GM19238 (cell line): ENCODE results near the gene GJC2.
"Not testable (repeated sequence)": the region's sequence is repeated elsewhere in the genome, so short reads cannot be mapped to it uniquely, and the experiment has no call there.

Source experiments
- DNase-seq: peaks from one replicate; pipeline ENCODE4 v3.0.0; 2011; ENCODE audit warnings: low spot score; ENCODE audit not compliant: insufficient read length

GJC2 gene

DNA sequence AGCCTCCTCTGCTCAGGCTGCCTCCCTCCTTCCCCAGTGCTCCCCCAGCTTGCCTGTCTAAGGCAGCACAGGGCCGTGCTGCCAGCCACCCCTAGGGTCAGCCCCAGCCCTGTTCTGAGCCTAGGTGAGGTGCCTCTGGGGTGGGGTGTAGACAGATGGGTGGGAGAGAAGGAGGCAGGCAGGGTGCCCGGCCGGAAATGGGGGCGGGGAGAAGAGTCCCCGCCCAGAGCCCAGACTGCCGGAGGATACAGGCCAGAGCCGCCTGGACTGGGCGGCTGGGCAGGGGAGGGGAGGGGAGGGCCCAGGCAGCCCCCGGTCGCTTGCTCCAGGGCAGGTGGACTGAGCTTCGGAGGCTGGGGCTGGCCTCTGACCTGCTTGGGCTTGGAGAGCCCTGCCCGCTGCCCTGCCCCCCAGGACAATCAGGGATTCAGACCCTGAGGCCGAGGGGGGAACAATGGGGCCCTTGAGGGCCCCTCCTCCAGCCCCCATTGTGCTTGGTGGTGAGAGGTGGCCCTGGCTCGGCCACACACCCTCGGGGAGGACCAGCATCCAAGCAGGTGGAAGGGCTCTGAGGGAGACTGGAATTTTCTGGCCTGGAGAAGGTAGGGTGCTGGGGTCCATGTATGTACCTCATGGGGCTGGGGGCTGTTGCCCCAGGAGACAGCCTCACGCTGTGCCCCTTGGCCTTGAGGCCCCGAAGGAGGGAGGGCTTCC, at the start of gene GJC2:
Gene GJC2 (plus strand): TSS at position 525 of the 714 bp plus-strand sequence. CDS start 7,829 bp downstream, outside the sequence.
- DNase-seq, result no peak

DNA sequence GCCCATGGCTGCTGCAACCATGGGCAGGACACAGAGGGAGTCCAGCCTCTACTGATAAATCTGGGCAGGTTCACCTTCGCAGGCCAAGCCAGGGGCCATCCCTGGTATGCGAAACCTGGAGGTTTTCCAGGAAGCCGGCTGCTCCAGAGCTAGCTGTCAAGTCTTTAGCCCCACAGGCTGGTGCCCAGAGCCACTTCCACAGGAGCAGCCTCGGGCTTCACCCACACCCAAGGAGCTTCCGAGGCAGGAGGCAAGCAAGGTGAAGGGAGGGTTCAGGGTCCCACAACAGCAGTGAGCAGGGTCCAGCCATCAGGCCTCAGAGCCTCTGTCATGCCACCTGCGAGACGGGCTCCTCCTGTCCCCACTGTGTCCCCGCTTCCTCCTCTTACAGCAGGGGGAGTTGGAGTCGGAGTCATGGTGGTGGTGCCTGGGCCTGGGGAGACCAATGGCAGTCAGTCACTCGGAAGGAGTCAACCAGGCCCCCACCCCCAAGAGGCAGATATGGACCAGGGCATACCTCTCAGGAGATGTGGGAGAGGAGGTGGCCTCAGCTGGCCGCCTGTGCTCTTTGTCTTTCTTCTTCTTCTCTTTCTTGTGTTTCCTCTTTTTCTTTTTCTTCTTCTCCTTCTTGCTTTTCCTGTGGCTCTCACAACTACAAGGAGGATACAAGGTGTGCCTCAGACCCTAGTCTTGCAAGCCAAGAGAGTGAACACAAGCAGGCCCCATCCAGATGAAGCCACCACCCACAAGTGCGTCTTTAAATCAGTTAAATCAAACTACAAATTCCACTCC, 48.7 kb upstream of the GJC2 start:
- no peak for DNase-seq

DNA sequence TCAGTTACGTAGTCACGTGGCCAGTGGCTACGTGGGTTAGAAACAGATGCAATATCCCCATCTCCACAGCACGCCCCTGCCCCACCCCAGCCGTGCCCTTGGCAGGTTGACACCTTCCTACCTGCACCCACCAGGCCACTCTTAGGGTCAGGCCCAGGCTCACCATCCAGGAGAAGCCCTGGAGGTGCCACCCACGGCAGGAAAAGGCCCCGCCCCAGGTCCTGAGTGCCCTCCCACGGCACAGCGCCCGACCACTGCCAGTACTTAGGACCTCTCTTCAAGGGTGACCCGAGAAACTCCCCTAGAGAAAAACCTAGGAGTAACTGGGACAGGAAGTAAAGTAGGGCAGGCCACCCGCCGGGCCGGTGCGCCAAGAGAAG, 48.1 kb upstream of the GJC2 start:
- no peak for DNase-seq

DNA sequence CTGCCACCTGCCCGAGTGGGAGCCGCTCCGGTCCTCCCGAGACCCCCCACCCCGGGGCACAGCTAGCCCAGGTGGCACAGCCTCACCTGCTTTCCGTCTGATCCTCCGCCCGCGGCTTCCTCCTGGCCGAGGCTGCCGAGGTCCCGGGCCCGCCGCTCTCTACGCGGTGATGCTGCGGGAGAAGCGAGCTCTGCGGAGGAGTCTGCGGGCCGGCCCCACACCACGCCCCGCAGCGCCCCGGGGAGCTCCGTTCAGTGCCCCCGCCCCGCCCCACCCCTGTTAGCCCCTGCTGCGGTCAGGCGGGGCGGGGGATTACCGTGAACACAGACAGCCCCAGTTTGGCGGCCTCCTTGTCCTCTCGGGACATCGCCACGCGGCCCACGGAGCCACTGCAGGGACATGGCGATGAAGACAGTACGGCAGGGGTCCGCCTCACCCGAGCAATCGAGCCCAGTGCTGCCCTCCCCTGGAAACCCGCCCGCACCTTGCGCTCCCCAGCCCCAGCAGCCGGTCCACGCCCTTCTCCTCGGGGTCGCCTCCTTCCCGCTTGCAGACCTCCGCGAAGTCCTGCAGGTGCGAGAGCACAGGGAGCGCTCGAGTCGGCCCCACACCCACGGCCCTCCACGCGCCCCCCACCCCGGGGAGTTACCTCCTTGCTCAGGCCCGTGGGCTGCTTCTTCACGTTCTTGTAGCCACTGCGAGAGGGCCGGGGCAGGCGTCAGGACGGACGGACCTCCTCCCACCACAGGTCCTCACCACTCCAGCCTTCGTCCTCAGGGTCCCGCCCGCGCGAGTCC, 47.5 kb upstream of the GJC2 start:
- DNase-seq, result peak; percentile 65

DNA sequence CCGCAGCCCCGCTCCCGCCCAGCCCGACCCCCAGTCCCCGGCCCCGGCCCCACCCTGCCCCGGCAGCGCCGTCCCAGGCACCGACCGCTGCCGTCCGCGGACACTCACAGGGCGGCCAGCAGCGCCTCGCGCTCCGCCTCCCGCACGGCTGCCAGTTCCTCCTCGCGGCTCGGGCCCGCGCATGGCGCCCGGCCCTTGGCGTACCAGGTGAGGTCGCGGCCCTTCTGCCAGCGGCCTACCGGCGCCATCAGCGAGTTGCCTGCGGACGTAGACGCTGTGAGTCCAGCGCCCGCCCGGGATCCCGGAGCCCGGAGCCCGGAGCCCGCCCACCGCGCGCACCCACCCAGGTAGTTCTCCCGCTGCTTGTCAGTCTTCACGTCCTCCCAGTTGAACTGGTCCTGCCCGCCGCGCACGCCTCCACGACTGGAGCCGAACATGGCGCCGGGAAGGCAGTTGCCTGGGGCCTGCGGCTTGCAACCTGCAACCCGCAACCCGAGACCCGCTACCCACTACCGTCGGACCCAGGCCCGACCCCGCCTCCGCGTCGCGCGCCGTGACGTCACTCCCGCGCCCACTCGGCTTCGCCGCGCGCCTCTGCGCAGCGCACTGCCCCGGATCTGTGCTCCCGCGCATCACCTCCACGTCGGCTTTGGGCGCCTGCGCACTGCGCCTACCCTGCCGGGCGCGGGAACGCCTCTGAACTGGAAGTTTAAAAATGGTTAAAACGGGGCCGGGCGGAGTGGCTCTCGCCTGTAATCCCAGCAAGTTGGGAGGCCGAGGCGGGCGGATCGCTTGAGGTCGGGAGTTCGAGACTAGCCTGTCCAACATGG, 46.7 kb upstream of the GJC2 start, which contains the start of gene C1orf35:
Gene C1orf35 (minus strand): TSS at position 535 of the 830 bp plus-strand sequence. CDS start 98 bp downstream, at position 437.
- peak; percentile 99 for DNase-seq

DNA sequence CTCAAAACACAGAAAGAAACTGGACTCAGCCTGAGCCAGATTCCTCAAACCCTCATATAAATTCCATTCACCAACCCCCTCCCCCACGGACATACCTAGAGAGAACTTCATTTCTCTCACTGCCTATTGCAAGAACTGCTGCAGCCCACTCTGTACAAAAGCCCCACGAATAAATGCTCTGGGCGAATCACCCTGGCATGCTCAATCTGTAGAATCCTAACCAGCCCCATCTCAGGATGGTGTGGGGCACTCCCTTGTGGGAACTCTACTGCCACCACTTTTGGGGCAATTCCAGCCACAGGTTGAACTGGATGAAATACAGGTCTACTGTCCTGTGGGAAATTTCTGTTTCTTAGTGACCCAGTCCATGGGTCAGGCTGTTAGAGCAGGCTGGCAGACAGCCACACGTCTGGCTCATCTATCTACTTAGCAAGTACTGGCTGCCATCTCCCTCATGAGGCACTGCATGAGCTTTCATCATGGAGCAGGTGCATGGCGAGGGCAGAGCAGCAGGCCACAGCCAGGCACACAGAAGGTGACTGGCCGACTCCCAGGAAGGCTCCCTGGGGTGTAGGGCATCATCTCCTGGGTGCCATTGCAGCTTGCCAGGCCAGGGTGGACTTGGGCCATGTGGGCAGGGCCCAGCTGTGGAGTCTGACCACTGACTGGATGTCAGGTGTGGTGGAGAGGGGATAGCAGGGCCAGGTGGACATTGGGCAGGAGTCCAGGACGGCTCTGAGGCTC, 45.0 kb upstream of the GJC2 start:
- DNase-seq, result no peak

DNA sequence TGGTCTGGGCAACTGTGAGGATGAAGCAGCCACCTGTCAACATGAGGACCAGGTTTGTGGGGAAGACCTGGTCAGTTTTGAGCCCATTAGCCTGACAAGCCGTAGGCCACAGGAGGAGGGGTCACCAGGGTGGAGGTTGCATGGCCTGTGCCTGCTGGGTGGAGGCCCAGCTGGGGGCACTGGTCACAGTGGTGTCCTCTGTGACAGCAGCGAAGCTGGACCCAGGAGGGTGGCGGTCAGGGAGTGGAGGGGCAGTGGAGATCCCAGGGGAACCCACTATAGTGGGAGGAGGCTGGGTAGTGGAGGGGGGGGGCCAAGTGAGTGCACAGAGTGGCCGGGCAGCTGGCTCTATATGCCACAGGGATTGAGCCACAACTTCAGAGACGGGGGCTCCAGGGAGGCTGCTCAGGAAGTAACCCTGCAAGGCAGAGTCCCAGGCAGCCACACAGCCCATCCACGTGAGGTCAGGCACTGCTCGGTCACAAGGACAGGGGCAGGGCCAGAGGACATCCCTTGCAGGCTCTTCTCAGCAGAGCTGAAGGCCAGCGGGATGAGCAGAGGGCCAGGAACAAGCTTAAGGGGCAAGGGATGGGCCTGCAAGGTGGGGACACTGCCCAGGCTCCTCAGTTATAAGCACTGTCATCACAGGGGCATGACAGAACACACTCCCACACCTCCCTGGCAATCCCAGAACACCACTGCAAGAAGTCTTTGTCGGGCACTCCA, 44.3 kb upstream of the GJC2 start:
- DNase-seq, result no peak

DNA sequence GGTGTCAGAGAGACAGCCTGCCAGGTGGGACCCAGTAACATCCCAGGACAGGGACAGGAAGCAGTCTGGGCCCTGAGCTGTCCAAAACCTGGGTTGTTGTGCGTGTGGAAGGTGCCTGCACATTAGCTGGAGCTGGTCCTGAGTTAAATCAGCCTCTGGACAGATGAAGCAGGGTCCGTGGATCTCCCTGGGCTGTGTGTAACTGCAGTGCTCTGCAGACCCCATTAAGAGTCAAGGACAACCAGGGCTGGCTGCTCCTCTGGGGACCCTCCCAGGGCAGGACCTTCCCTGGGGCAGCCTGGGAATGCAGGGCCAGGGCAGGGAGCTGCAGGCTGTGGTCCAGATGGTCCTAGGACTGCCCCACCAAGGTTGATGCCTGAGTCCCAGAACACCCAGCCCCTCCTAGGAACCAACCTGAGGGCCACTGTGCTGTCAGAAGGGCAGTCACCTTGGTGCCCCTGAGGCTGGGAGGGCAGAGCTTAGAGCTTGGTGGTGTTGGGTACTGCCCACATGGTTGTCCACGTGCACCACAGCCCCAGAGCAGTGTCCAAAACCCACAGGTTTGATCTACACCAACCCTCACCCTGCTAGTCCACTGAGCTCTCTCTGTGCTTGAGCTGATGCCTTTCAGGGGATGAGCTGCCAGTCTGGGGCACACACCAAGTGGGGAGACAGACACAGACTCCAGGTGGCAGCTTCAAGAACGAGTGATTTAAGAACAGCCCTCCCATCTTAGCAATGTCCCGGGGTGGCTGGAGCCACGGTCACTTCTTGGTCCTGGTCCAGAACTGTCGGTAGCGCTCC, 43.5 kb upstream of the GJC2 start:
- DNase-seq, result no peak

DNA sequence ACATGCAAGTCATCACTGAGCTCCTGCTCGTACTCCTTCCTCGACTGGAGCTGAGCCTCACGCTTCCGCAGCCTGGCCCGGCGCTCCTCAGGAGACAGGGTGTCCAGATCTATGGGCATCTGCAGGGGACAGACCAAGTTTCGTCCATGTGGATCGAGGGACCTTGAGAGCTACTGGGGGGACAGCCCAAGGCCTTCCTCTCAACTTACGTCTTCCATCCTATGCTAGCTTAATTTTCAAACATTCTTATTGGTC, 43.0 kb upstream of the GJC2 start:
- no peak for DNase-seq

DNA sequence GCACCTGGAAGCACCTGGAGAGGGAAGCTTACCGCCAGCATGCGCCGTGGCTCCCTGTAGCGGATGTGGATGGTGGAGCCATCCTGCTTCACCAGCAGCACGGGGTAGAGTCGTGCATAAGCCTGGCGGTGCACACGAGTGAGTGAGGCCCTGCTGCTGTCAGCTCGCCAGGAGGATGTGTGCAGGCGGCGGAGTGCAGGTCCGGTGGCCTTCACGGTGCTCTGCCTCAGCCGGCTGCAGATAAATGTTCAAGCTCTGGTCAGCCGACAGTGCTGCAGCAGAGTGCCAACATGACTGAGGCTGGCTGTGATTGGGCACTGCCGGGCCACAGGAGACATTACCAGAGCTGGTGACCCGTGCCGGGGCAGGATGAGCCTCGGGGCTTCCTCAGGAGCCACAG, 42.1 kb upstream of the GJC2 start:
- no peak for DNase-seq

DNA sequence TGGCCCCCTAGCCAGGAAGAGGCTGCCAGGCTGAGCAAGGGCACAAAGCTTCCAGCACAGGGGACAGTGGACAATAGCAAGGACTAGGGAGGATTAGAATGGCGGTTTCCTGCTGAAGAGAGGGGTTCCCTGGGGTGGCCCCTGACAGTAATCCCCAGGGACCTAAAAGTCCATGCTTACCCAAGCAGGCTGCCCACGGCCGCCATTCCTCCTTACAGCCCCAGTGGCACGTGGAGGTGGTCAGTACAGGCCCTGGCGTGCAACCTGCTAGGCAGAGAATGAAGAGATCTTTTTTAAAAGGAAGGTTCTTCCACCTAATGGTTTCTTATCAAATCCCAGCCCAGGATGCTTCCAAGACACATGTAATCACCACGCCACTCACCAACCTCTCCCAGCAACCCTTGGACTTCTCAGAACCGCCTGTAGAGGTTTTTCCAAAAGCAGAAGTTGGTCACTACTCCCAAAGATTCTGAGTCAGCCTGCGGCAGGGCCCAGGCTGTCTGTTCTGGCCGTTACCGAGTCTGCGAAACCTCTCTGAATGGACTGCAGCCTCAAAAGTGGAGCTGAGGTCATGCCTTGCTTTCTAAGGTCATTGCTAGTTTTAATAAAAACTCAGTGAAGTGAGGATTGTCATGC, 41.6 kb upstream of the GJC2 start:
- DNase-seq, result no peak

DNA sequence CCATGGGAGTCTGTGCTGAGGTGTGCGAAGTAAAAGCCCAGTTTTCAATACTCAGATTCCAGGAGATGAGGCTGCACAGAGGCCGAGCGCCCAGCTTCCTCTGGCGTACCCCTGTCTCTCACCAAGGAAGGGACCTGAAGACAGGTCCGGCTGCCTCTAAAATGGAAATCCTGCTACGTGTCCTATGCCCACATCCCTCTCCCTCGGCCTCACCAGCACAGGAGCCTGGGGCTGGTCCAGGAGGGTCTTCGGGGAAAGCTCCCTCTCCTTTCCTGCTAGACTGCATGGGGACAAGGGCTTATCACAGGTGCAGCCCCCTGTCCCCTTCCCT, 41.0 kb upstream of the GJC2 start:
- no peak for DNase-seq

DNA sequence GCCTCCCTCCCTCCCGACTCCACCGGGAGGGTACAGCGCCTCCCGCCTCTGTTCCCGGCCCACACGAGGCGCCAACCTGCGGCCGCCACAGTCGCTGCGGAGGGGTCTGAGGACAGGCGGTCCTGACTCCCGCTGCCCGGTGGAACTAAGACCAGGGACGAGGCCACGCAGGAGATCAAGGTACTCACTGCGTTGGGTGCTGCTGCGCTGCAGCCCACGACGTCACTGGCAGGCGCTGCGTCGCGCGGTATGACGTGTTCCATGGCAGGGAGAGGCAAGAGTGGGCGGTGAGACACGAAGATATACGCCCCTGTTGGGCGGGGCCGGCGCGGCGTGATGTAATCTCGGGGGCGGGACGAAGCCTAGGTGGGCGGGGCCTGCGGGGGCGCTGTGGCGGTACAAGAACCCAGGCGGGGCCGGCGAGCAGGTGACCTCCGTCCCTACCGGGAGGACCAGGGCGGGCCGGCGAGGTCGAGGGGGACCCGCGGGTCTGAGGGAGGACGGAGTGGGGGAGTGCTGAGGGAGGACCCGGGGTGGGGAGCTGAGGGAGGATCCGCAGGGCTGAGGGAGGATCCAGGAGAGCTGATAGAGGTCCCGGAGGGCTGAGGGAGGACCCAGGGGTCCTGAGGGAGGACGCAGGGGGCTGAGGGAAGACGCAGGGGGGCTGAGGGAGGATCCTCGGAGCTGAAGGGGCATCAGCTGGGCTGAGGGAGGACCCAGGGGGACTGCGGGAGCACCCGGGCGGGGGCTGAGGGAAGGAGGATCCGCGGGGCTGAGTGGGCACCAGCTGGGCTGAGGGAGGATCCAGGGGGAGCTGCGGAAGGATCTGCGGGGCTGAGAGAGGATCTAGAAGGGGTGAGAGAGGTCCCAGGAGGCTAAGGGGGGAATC, 40.4 kb upstream of the GJC2 start, which contains the start of gene MRPL55:
Gene MRPL55 (minus strand): TSS at position 227 of the 889 bp plus-strand sequence. CDS start 1,039 bp downstream, outside the sequence.
- peak; percentile 92 for DNase-seq

DNA sequence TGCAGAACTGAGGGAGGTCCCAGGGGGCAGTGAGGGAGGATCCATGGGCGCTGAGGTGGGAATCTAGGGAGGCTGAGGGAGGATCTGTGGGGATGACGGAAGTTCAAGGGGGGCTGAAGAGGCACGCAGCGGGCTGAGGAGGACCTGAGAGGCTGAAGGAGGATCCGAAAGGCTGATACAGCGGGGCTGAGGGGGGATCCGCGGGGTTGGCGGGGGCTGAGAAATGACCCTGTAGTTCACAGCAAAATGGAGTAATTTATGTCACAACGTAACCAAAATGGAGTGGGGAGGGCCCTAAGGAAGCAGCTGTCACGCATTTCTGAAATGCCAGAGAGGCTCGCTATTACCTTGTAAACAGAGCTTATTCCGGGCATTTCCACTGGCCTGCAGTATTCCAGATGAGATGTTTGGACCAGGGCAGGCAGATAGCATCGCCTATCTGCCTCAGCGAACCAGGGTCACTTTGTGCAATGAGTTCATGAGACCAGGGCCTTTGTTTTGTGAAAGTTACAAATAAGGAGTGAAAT, 39.7 kb upstream of the GJC2 start:
- no peak for DNase-seq

DNA sequence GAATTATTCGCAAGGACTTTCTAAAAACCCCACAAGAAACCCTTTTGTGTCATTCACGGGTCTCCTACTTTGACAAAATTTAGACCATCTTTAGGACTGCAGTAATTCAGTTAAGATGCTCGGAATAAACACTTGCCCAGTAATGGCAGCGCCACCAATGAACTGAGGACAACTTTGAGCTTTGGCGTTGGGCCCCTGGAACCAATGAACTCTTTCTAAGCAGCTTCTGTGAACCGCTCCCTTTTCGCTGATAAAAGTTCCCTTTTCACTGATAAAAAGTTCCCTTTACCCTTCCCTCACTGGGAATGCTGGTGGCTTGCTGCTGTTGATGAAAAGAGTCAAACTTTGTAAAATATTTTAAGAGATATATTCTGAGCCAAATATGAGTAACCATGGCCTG, 39.2 kb upstream of the GJC2 start:
- no peak for DNase-seq

DNA sequence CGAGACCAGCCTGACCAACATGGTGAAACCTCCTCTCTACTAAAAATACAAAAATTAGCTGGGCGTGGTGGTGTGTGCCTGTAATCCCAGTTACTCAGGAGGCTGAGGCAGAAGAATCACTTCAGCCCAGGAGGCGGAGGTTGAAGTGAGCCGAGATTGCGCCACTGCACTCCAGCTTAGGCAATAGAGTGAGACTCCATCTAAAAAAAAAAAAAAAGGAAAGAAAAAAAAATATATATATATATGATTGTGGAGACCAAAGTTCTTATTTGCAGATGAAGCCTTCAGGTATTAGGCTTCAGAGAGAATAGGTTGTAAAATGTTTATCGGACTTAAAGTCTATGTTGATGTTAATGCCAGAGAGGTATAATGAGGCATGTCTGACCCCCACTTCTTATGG, 38.4 kb upstream of the GJC2 start:
- not testable (repeated sequence) for DNase-seq

DNA sequence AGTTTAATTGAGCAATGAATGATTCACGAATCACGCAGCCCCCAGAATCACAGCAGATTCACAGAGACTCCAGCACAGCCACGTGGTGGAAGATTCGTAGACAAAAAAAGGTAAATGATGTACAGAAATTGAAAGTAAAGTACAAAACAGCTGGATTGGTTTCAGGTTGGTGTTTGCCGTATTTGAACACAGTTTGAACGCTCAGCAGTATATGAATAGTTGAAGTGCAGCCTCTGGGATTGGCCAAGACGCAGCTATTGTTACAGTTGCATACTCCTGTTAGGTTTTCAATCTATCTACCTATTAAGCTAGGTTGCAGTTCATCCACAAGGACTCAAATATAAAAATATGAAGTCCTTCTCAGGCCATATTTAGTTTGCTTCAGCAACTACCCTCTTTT, 37.6 kb upstream of the GJC2 start:
- no peak for DNase-seq
